Adipose tissue (tissue), 3 donors: Measurements from ENCODE around the gene CMSS1. TPM values are rescaled to one million over a fixed set of nuclear protein-coding genes. Genes with fewer than 3 reads are reported as not detected.

Experiments
- H3K27ac ChIP-seq: one replicate; pipeline ENCODE4 v1.5.1; 2013; ENCODE audit warnings: low read depth, low read length
- WGBS, 3 donors: extraction: QIAGEN DNeasy Blood & Tissue Kit; methylation state at CpG; one replicate each; pipeline ENCODE4 v1.1.7; 2013; 5-methylcytosine and 5-hydroxymethylcytosine counted together
- polyA plus RNA-seq, 3 donors: library from polyadenylated mRNA; stranded (reverse); fragments of 200-250 nt; gene quantifications; one replicate each; pipeline ENCODE4 v1.2.3, GENCODE V29; 2013
- donor health status: healthy with polysubstance abuse.
- donor health status: Bipolar disorder and iron deficiency.
- donor health status: healthy.

Gene CMSS1
- polyA plus RNA-seq, 3 donors = 19.7 to 30.5 (median 27.6) TPM

DNA sequence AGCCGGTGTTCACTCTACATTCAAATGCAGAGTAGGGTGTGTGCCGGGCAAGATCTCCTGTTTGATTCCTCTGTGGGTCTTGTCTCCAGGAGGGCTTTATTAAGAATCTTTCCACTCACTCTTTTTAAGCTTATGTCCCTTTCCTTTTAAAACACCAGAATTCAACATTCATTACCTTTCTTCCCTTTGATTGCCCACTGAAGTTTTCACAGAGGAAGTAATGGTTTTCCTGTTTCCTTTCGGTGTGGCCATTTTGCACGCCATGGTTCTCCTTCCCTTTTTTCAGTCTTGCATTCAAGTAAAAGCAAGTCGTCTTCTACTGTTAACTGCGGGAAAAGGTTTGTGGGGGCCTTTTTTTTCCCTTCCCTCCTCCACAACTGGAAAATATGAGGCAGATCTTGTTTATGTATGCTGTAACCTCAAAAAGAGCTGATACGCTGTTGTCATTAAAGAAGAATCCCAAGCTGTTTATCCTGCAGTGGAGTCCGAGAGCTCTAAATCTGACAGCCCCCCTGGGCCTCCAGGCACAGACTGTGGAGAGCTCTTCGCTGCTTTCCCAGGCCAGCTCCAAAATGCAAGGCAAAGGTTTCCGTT is 256.1 kb downstream of the CMSS1 start:
- WGBS, 3 donors = 27 to 74% (median 35%) methylated on average over 10 of the region's 10 CpGs
- peak overlapping the region; percentile 21 for H3K27ac ChIP-seq

DNA sequence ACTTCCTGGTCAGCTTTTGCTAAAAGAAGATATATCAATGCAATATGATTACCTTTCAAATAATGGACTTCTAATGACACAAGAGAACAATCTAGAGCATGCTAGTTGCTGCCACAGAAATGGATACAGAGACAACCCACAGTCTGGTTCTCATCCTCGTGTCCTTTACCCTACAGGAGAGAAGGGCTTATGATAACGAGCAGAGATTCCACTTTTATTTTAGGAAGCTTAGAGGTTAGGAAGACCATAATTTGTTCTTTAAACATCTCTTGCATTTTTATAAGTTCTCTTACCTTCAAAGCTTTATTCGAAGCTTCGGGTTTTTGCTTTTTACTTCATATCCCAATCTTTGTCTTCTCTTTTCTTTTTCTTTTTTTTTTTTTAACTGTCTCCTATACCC is 257.5 kb downstream of the CMSS1 start:
- 80 to 95% (median 82%) methylated on average over 4 of the region's 4 CpGs for WGBS, 3 donors

GRCh38 chr3:100075851-100076730 is 258.4 kb downstream of the CMSS1 start:
- no peak overlapping the region for H3K27ac ChIP-seq
- 62 to 76% (median 66%) methylated on average over 4 of the region's 4 CpGs for WGBS, 3 donors

More for the DNA sequence above, 257.5 kb downstream of the CMSS1 start:
- no peak overlapping the region for H3K27ac ChIP-seq

DNA sequence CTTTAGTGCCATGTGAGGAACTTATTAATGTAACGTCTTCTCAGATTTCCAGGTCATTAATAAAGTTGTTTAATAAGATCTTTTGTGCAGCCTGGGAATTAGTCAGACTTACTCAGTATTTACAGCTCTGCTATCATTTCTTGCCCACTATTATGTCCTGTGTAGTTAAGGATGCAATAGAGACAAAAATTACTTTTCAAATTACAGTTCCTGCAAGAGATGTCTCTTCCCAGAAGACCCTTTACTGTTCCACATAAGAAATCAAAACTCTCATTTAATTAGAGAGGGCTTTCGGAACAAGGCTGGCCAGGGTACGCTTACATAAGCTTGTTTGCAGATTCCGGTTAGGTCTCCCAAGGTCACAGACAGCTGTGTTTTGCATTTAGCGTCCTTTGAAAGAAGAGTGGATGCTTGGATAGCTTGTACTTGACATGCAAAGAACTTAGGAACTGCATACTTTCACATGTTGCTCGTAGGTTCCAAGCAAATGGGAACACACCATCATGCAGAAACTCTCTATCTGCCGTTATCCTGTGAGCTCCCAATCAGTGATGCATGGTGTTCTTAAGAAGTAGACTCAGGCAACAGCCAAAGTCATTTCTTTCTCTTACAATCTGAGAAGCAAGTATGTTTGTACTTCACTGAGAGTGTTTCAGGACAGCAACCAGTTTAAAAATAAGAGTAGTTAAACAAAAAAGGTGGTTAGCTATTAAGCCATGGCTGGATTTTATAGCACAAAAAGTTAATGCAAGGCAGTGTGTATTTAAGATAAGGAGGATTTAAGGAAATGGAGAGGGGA is 259.3 kb downstream of the CMSS1 start:
- H3K27ac ChIP-seq = no peak overlapping the region
- 45 to 68% (median 55%) methylated on average over 7 of the region's 7 CpGs for WGBS, 3 donors

GRCh38 chr3:100079328-100079727 is 261.7 kb downstream of the CMSS1 start:
- 91 to 100% (median 93%) methylated on average over 1 of the region's 1 CpG for WGBS, 3 donors
- H3K27ac ChIP-seq = no peak overlapping the region

DNA sequence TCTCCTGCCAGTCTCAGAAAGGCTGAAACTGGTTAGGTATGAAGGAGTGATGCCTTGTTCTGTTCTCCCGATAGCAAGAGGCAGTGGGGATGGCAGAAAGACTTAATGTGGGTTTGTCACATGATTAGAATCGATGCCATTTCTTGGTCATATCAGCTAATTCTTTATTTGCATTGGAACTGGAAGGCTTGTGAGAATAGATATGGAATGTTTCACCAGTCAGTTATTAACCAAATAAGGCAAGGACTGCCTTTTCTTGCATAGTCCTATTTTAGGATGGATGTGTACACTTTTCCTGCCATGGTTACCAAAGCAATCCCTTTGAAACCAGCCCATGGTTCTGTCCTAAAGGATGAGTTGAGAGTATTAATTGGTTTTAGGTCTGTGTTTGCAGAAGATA is 262.9 kb downstream of the CMSS1 start:
- no peak overlapping the region for H3K27ac ChIP-seq
- WGBS, 3 donors = 34 to 91% (median 76%) methylated on average over 2 of the region's 2 CpGs

GRCh38 chr3:100081311-100081710 is 263.6 kb downstream of the CMSS1 start:
- no peak overlapping the region for H3K27ac ChIP-seq
- 60 to 95% (median 88%) methylated on average over 1 of the region's 1 CpG for WGBS, 3 donors

- H3K27ac ChIP-seq = no peak overlapping the region
- WGBS, 3 donors = 69 to 79% (median 75%) methylated on average over 2 of the region's 2 CpGs
Observed at GRCh38 chr3:100081986-100082692, 264.5 kb downstream of the CMSS1 start.

- WGBS, 3 donors = 88 to 95% (median 93%) methylated on average over 1 of the region's 1 CpG
- no peak overlapping the region for H3K27ac ChIP-seq
Observed at GRCh38 chr3:100082714-100083113, 265.1 kb downstream of the CMSS1 start.

- WGBS, 3 donors = 84 to 93% (median 90%) methylated on average over 6 of the region's 6 CpGs
- no peak overlapping the region for H3K27ac ChIP-seq
Observed at GRCh38 chr3:100083209-100083608, 265.5 kb downstream of the CMSS1 start.

DNA sequence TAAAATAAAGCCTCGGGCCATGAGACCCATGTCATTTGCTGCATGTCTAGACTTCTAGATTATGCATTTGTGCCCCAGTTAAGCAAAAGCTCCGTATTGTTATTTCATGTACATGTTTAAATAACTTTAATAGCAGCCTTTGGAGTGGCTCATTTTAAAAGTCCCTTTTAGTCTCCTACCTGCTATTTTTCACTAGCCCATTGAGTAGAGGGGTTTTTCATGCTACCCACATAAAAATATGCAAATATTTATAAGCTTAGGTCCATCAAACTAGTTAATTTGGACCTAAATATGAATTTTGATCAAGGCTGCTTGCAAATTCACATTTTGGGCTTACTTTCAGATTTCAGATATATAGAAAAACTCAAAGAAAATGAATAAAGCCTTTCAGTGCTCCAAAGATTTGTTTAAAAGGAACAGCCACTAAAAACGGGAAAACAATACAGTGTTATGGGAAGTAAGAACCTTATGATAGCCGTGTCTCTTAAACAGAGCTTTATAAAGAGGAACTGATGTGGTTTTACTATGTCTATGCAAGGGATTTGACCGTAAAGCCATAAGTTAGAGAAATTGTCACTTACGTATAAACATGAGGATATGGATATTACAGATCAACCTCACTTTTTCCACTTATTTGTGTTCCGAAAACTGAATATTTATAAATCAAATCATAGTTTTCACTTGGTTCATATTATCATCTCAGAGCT is 266.6 kb downstream of the CMSS1 start:
- 70 to 91% (median 75%) methylated on average over 7 of the region's 7 CpGs for WGBS, 3 donors
- no peak overlapping the region for H3K27ac ChIP-seq

GRCh38 chr3:100086401-100086800 is 268.7 kb downstream of the CMSS1 start:
- H3K27ac ChIP-seq = no peak overlapping the region
- 64 to 86% (median 81%) methylated on average over 1 of the region's 1 CpG for WGBS, 3 donors

DNA sequence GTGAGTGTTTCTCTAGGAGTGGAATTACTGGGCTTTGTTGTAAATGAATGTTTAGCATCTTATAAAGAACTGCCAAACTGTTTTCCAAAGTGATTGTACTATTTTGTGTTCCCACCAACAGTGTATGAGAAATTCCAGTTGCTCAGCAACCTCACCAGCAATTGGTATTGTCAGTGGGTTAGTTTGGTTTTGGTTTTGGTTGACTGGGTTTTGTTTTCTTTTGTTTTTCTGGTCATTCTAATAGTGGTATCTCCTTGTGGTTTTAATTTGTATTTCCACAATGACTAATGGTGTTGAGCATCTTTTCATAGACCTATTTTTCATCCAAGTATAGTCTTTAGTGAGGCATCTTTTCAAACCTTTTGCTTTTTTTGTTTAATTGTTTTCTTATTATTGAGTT is 269.5 kb downstream of the CMSS1 start:
- no peak overlapping the region for H3K27ac ChIP-seq

GRCh38 chr3:100088735-100089368 is 271.2 kb downstream of the CMSS1 start:
- no peak overlapping the region for H3K27ac ChIP-seq

DNA sequence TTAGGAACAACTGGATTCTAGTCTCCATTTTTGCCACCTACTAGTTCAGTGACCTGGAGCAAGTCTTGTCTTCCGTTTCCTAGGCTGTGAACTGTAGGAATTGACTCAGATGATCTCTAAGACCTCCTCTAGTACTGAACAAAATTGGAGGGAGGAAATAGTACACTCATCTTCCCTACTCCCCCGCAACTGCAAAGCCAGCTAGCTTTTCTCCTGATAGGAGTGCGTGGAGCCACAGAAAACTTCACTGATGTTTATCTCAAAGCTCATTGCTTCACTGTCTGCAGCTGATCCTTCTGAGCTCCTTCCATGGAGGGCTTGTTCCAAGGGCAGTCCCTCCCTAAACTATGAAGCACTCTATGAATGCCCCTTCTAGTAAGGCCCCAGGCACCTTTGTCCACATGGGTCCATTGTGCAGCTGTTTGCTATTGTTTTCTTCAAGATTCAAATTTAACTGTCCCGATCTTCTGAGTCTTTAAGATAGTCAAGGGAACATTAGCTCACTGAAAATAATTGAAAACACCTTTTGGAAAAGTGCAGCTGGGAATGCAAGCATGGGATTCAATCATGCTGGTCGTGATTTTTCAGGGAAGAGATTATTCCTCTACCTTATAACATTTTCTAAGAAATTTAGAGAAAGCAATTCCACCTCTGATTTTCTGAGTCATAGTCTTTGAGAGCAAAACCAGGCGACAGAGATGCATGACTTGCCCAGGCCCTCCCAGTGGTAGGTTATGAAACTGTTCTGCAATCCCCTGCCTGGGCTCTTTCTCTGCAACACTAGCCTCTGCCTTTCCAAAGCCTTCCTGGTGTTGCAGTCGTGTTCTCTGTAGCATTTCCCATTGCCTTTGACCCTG is 272.4 kb downstream of the CMSS1 start:
- H3K27ac ChIP-seq = no peak overlapping the region
- WGBS, 3 donors = 55 to 87% (median 59%) methylated on average over 7 of the region's 7 CpGs

More at GRCh38 chr3:100088735-100089368, 271.2 kb downstream of the CMSS1 start:
- 70 to 84% (median 79%) methylated on average over 2 of the region's 2 CpGs for WGBS, 3 donors

- no peak overlapping the region for H3K27ac ChIP-seq
Observed at GRCh38 chr3:100090669-100091005, 273.0 kb downstream of the CMSS1 start.

- no peak overlapping the region for H3K27ac ChIP-seq
- 96 to 100% (median 100%) methylated on average over 1 of the region's 1 CpG for WGBS, 3 donors
Observed at GRCh38 chr3:100093831-100094230, 276.2 kb downstream of the CMSS1 start.
